HG03025 (cell line): Measurements from ENCODE around the gene MRPL37.
"Not testable (repeated sequence)": the region's sequence is repeated elsewhere in the genome, so short reads cannot be mapped to it uniquely, and the experiment has no call there.

ENCODE experiments used
- ATAC-seq: cut with Tn5 transposase; IDR thresholded peaks from one replicate; pipeline ENCODE4 v1.9.1; 2021; ENCODE audit warnings: mild to moderate bottlenecking, moderate library complexity; ENCODE audit not compliant: unreplicated experiment, low FRiP score

The MRPL37 gene

DNA sequence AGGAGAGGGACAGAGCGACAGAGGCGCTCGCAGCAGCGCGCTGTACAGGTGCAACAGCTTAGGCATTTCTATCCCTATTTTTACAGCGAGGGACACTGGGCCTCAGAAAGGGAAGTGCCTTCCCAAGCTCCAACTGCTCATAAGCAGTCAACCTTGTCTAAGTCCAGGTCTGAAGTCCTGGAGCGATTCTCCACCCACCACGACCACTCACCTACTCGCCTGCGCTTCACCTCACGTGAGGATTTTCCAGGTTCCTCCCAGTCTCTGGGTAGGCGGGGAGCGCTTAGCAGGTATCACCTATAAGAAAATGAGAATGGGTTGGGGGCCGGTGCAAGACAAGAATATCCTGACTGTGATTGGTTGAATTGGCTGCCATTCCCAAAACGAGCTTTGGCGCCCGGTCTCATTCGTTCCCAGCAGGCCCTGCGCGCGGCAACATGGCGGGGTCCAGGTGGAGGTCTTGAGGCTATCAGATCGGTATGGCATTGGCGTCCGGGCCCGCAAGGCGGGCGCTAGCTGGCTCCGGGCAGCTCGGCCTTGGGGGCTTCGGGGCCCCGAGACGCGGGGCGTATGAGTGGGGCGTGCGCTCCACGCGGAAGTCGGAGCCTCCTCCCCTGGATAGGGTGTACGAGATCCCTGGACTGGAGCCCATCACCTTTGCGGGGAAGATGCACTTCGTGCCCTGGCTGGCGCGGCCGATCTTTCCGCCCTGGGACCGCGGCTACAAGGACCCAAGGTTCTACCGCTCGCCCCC lies at the start of gene MRPL37, which contains the start of gene CYB5RL:
TSS of gene MRPL37 (plus strand) at position 403 of the 754 bp plus-strand sequence. CDS start at position 480, 77 bp downstream.
TSS of gene CYB5RL (minus strand) at position 266 of the 754 bp plus-strand sequence. CDS start 4,414 bp downstream, outside the sequence.
- ATAC-seq, result peak; percentile 91

DNA sequence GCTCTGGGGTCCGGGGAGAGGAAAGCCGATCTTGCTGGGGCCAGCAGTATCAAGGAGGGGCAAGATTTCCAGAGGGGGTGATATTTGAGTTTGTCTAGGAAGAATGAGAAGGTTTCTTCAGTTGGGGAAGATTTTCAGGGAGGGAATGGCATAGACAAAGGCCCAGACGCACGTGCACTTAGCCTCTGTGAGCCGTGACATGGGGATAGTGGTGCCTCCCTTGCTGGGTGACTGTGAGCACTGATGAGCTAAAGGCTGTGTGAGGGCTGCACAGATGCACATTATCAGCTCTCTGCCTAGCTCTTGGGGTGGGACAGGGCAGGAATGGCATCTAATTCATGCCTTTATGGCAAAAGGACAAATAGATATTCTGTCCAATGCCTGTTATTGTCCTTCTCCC lies 49.0 kb upstream of the MRPL37 start:
- no peak for ATAC-seq

DNA sequence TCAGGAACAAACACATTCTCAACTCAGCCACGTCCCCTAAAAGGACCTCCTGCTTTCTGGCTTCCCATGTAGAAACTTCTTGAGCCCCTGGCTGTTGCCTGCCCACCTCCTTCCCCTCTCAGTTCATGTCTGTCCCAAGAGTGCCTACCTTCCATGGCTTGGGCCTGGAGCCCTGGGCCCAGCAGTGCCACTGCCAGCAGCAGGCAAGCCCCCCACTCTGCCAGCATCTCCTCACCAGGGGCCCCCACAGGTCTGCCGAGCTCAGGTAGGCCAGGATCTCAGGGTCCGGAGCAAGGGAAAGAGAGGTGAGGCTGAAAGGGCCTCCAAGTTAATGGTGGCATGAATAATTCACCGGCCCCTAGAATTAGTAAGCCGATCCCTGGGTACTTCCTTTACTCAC lies 47.3 kb upstream of the MRPL37 start, which contains the start of gene CDCP2:
TSS of gene CDCP2 (minus strand) at position 305 of the 400 bp plus-strand sequence. CDS start at position 227, 78 bp downstream.
- no peak for ATAC-seq

DNA sequence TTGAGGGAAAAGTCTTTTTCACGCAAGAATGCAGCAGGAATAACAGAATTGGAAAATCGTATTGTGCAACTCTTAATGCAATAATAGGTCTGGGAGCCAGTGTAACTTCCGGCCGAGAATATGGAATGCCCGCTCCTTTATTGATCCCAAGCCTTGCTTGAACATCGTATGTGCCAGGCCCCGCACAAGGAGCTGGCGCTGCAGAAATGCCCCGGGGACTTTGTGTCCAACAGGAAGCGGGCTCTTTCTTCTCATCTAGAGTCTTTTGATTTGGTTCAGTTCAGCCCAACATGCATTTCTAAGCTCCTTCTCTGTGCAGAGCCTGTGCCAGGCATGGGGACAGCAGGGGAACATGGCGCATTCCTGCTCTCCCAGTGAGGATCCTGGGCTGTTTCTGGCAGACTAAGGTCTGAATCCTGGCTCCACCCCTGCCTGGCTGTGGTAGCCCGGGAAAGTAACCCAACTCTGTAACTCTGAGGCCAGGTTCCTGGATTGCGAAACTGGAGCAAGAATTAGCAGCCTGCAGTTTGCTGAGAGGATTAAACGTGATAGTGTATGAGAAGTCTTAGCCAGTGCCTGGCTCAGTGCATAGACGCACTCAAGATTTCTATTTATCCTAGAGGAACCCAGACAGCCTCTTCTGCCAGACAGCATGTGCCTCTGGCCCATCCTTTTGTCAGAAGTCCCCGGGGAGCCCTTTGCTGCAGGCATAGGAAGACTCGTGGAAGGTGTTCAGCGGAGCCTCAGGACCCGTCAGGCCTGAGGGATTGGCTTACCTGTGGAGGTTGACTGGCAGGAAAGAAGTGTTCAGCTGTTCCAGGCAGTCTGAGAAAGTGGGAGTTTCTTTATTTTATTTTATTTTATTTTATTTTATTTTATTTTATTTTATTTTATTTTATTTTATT lies 46.2 kb upstream of the MRPL37 start:
- no peak for ATAC-seq

DNA sequence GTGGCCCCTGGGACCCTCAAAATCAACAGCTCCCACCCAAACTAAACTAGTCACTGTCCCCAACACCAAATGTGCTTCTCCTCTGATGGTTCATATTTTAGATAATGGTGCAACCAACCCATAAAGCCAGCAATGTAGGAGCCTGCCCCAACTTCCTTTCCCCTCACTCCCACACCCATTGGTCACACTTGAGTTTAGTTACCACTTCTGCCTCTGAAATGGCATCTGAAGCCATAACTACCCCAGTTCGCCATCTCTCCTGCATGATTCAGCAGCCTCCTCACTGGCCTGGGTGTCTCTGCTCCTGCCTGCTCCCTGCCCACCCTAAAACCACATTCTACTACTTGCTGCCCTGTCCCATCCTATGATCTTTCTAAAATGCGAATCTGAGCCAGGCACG lies 43.8 kb upstream of the MRPL37 start:
- no peak for ATAC-seq

DNA sequence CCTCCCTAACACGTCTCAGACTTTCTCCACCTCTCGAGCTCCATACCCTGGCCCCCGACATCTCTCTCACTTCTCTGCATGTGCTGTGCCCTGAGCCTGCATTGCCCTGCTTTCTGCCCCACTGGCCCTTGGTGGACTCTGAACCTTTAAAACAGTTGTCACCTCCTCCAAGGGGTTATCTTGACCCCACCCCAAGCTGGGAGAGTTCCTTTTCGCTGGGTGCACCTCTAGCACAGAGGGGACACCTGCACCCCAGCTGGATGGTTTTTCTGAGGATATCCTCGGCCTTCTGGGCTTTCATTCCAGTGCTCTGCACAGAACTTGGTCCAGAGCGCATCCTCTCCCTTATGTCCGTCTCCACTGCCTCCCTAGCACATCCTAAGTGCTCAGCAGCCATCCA lies 43.0 kb upstream of the MRPL37 start:
- ATAC-seq, result no peak

DNA sequence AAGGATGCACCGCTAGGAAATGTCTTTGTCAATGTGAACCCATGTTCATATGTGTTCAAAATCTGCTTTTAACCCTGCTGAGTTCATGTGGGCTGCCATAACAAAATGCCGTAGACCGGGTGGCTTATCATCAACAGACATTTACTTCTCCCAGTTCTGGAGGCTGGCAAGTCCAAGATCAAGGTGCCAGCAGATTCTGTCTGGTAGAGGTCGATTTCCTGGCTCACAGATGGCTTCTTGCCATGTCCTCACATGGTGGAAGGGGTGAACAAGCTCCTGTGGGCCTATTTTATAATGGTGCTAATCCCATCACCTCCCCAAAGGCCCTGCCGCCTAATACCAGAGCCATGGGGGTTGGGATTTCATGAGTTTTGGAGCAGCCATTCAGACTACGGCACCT lies 42.6 kb upstream of the MRPL37 start:
- ATAC-seq, result no peak

DNA sequence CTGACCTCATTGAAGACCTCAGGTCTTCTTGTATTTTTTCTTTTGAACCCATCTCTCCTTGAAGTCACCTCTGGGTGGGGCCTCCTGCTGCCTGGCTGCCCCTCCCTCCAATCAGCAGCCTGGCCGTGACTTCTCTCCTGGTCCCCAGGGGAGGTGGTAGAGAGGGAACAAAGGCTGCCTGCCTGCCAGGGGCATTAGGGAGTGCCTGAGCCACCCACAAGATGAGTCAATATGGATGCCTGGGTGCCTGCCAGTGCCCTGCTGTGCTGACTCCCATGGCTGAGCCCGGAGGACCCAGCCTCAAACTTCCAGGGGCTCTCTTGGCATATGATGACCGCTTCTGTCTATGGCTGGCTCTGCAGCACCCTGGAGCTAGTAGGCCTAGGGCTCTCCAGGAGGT lies 41.9 kb upstream of the MRPL37 start:
- ATAC-seq, result no peak

DNA sequence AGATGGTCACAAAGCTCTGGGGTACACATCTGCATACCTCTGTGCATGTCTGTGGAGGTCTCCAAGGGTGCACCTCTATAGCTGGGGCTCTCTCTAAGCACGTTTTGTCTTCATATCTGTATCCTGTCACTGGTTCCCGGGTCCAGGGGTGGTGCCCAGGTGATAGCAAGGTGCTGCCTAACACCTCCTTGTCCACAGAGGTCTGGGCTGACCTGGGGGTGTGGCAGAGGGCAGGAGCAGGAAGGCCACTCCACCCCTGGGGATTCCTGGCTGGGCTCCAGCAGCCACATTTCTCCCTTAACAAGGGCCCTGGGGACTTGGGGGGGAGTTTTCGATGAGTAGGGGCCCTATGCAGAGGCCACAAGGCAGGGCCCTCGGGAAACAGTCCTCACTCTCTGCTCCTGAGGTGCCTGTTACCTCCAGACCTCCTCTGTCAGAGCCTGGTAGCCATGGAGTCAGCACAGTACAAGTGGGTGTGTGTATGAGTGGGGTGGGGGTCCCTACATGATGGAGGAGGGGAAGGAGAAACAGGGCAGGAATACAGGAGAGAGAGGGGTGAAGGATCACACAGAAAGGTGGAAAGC lies 40.1 kb upstream of the MRPL37 start:
- ATAC-seq, result no peak

DNA sequence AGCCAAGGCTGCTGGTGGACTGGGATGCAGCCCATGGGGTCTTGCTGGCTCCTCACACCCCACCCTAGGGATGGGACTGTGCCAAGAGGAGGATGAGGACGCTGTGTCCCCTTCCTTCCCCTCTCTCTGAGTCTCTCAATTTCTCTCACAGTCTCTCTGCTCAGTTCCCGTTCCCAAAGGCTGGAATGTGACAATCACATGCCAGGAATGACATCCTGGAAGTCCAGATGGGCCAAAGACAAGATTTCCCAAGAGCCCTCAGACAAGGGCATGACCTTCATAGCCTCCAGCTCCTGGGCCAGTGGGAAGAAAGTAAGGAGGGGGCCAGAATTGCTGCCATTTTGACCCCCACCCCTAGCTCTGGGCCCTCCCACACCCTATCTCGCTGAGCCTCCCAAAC lies 39.6 kb upstream of the MRPL37 start:
- ATAC-seq, result no peak

DNA sequence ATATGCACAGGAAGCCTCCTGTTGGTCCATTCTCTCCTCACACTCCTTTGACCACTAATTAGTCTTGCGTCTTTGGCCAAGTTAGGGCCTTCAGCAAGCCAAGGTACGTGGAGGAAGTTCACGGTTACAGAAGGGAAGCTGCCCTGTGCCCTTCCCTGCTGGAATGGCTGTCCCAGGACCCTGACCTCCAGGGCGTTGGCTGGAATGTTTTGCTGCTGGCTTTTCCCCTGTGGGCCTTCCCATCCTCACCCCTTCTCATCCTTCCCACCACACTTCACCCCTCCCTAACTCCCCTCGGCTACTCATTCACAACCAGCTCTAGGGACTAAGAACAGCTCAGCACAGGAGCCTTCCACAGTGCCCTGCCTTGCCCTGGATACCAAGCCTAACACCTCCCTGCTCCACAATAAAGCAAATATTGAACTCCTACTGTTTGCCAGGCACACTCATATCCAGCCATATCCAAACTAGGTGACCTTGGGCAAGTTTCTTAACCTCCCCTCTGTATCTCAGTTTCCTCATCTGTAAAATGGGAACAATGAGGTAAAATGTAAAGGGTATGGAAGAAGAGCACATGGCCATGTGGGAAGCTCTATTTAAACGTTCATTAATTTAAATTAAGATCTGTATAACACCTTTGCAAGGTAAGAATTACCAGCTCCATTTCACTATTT lies 38.3 kb upstream of the MRPL37 start:
- no peak for ATAC-seq

DNA sequence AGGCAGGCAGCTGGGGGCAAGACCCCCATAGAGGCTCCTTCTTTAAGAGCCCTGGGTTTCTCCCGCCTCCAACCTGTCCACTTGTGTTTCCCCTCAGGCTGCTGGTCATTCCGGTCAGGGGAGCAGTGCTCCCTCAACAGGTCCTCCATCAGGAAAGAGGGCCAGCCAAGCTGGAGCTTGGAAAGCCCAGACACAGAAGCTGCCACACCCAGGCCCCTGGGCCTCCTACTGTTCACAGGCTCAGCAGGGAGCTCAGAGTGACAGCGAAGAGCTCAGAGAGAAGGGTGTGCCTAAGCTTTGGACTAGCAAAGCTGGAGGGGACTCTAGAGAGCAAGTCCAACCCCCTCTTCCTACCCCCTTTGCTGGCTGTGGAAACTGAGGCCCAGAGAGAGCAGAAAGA lies 36.9 kb upstream of the MRPL37 start:
- ATAC-seq, result no peak

DNA sequence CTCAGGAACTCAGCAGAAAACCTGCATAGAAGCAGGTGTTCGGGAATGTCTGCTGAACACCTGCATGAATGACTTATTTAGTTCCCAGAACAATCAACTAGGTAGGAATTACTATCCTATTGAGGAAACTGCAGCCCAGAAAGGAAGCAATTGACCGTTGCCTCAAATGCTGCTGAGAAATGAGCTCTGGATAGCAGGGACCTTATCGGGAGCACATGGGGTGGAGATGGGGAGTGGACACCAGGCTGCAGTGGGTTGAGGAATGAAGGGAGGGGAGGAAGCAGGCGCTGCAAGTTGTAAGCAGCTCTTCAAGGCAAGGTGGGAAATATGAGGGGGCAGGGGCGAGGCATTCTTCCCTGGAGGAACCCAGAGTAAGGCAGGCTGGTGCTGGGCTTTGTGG lies 36.4 kb upstream of the MRPL37 start:
- no peak for ATAC-seq

DNA sequence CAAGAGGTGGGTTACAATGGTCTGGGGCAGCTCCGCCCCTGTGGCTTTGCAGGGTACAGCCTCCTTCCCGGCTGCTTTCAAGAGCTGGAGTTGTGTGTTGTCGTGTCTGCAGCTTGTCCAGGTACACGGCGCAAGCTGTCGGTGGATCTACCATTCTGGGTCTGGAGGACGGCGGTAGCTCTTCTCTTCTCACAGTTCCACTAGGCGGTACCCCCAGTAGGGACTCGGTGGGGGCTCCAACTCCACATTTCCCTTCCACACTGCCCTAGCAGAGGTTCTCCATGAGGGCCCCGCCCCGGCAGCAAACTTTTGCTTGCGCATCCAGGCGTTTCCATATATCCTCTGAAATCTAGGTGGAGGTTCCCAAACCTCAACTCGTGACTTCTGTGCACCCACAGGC lies 34.8 kb upstream of the MRPL37 start:
- no peak for ATAC-seq

DNA sequence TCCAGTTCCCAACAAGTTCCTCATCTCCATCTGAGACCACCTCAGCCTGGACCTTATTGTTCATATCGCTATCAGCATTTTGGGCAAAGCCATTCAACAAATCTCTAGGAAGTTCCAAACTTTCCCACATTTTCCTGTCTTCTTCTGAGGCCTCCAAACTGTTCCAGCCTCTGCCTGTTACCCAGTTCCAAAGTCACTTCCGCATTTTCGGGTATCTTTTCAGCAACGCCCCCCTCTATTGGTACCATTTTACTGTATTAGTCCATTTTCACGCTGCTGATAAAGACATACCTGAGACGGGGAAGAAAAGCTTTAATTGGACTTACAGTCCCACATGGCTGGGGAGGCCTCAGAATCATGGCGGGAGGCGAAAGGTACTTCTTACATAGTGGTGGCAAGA lies 33.6 kb upstream of the MRPL37 start:
- ATAC-seq, result not testable (repeated sequence)

DNA sequence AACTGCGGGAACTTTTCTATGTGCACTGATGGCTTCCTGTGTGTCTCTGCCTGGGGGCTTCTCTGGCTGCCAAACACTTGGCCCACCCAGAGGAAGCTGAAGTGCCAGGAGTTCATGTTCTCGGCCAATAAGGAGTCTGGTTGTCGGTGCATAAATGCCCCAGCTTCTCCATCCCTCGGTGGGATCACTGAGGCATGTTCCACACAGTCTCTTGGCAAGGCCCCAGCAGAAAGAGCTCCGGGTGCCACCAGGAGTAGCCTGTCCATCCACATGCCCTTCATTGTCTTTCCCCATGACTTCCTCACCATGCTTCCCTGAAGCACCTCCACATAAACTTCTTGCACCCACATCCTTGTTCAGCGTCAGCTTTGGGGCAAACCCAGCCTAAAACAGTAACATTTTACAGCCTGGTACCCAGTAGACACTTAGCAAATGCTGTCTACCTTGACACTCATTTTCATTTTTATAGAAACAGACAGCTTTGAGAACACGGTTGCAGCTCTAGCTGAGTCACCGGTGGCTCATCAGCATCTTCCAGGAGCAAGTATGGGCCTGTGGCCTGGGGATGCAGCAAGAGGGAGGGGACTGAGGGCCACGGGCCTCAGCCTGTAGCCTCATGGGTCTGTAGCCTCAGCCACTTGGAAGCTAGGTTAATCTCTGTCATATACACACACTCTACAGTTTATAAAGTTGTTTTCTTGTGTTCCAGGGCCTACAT lies 32.4 kb upstream of the MRPL37 start:
- ATAC-seq, result no peak

DNA sequence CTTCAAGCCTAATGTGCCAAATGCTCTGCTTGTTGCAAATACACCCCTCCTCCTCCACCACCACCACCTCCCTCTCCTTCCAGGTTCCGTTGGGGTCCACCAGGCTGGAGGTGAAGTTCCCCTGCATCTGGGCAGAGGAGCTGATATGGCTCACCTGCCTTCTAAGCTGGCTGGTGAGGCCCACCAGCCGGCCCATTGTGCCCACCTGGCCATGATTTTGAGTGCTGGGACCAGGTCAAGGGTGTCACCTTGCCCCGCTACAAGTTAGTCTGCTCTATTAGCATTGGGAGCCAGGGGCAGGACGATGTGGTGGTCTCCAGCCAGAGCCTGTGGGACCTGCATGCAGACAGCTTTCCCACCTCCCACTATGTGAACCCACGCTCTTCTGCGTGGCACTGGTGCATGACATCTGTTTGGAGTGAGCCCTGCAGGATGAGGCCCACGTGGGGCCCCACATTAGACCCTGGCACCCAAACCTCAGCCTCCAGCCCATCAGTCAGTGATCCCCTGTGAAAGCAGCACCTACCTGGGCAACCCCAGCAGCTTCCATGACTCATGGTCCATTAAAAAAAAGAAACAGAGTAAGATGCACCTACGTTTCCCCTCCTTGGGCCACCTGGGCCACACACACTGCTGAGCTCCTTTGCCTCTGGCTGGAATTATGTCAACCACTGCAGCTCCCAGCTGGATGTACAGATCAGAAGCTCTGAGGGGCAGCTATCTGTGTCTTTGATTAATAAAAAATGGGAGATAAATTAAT lies 31.6 kb upstream of the MRPL37 start:
- ATAC-seq, result no peak

DNA sequence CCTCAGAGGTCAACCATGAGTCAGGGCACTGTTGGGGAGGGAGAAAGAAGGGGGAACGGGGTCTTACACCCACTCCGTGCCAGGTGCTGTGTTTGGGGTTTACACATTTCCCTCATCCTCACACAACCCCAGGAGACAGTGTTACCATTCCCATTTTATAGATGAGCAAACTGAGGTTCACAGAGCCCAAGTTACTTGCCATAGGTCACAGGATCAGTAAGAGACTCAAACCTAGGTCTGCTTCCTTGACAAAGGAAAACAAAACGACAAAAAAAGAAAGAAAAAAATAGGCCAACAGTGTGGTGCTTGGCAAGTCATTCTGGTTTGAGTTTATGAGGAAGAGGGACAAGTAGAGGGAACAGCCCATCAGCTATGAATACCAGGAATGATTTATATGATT lies 30.9 kb upstream of the MRPL37 start:
- no peak for ATAC-seq

DNA sequence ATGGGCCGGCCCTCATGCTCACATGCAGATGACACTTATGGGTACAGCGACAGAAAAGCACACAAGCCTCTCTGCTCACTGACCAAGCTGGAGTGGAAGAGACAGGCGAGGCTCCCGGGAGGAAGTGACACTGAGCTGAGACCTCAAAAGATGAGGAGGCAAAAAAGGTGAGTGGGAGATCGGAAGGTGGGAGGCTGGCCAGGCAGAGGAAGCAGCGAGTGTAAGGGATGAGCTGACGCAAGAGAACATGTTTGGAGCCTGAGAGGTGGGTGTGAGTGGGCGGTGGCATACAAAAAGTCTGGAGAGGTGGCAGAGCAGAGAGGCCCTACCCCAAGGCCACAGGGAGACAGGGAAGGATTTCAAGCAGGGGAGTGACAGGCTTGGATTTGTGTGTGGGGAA lies 29.0 kb upstream of the MRPL37 start:
- no peak for ATAC-seq
